CD4-positive, alpha-beta T cell treated with Interleukin-21 for 1 hour (primary cell): Measurements from ENCODE around the gene MINDY3.

Experiments used
- DNase-seq: peaks from one replicate; pipeline ENCODE4 v3.0.0-alpha.2; 2020

MINDY3 gene

GRCh38 chr10:15804109-15804508 is 56.2 kb downstream of the MINDY3 start:
- DNase-seq = no peak

GRCh38 chr10:15802375-15802949 is 57.8 kb downstream of the MINDY3 start:
- no peak for DNase-seq

- no peak for DNase-seq
Measured at GRCh38 chr10:15801641-15802040, 58.7 kb downstream of the MINDY3 start.

- DNase-seq = no peak
Measured at GRCh38 chr10:15801147-15801546, 59.2 kb downstream of the MINDY3 start.

GRCh38 chr10:15797346-15797745 is 63.0 kb downstream of the MINDY3 start:
- DNase-seq = no peak

GRCh38 chr10:15796762-15797161 is 63.5 kb downstream of the MINDY3 start:
- no peak for DNase-seq

GRCh38 chr10:15796098-15796759 is 64.1 kb downstream of the MINDY3 start:
- no peak for DNase-seq

GRCh38 chr10:15795036-15795792 is 65.1 kb downstream of the MINDY3 start:
- no peak for DNase-seq

GRCh38 chr10:15794569-15794968 is 65.7 kb downstream of the MINDY3 start:
- DNase-seq = no peak

GRCh38 chr10:15793664-15794063 is 66.6 kb downstream of the MINDY3 start:
- no peak for DNase-seq

- no peak for DNase-seq
Measured at GRCh38 chr10:15792777-15793176, 67.5 kb downstream of the MINDY3 start.

GRCh38 chr10:15791816-15792524 is 68.3 kb downstream of the MINDY3 start:
- no peak for DNase-seq

- DNase-seq = no peak
Measured at GRCh38 chr10:15789793-15790525, 70.3 kb downstream of the MINDY3 start.

- no peak for DNase-seq
Measured at GRCh38 chr10:15787426-15787825, 72.9 kb downstream of the MINDY3 start.

- no peak for DNase-seq
Measured at GRCh38 chr10:15784662-15785300, 75.5 kb downstream of the MINDY3 start.

- no peak for DNase-seq
Measured at GRCh38 chr10:15783941-15784636, 76.2 kb downstream of the MINDY3 start.

GRCh38 chr10:15782851-15783250 is 77.5 kb downstream of the MINDY3 start:
- no peak for DNase-seq

GRCh38 chr10:15781381-15781960 is 78.8 kb downstream of the MINDY3 start:
- DNase-seq = no peak

- DNase-seq = no peak
Measured at GRCh38 chr10:15780353-15781135, 79.8 kb downstream of the MINDY3 start.

- no peak for DNase-seq
Measured at GRCh38 chr10:15775513-15775912, 84.8 kb downstream of the MINDY3 start.
